ENCODE data around the gene RBM33.

The RBM33 gene

DNA sequence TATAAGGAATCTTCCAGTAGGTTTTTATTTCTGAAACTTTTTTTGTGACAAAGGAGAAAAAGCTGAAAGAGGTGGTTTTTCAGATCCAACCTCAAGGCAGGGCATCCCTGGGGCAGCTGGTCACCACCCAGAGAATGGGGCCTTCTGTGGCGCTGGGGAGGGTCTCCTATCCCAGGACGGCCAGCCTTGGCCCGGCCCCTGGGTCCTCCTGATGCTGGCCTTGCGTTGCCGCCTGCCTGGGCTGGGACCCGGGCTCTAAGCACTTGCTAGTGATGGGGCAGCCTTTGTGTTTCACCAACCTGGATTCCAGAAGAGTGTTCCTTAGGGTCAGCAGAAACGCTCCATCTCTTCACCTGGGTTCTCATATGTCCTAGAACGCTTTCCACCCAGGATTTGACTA lies 151.5 kb downstream of the RBM33 start:
- TF ChIP-seq, protein P1, sequence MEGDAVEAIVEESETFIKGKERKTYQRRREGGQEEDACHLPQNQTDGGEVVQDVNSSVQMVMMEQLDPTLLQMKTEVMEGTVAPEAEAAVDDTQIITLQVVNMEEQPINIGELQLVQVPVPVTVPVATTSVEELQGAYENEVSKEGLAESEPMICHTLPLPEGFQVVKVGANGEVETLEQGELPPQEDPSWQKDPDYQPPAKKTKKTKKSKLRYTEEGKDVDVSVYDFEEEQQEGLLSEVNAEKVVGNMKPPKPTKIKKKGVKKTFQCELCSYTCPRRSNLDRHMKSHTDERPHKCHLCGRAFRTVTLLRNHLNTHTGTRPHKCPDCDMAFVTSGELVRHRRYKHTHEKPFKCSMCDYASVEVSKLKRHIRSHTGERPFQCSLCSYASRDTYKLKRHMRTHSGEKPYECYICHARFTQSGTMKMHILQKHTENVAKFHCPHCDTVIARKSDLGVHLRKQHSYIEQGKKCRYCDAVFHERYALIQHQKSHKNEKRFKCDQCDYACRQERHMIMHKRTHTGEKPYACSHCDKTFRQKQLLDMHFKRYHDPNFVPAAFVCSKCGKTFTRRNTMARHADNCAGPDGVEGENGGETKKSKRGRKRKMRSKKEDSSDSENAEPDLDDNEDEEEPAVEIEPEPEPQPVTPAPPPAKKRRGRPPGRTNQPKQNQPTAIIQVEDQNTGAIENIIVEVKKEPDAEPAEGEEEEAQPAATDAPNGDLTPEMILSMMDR (IDR thresholded peaks at IDR 0.05; ENCODE audit: low read depth, low read length, missing control alignments) = no peak
- no peak overlapping the region for H3K4me3 ChIP-seq (replicated peaks; ENCODE audit: low read depth, low read length)
- no peak for DNase-seq (ENCODE audit: extremely low read depth, low read depth)

DNA sequence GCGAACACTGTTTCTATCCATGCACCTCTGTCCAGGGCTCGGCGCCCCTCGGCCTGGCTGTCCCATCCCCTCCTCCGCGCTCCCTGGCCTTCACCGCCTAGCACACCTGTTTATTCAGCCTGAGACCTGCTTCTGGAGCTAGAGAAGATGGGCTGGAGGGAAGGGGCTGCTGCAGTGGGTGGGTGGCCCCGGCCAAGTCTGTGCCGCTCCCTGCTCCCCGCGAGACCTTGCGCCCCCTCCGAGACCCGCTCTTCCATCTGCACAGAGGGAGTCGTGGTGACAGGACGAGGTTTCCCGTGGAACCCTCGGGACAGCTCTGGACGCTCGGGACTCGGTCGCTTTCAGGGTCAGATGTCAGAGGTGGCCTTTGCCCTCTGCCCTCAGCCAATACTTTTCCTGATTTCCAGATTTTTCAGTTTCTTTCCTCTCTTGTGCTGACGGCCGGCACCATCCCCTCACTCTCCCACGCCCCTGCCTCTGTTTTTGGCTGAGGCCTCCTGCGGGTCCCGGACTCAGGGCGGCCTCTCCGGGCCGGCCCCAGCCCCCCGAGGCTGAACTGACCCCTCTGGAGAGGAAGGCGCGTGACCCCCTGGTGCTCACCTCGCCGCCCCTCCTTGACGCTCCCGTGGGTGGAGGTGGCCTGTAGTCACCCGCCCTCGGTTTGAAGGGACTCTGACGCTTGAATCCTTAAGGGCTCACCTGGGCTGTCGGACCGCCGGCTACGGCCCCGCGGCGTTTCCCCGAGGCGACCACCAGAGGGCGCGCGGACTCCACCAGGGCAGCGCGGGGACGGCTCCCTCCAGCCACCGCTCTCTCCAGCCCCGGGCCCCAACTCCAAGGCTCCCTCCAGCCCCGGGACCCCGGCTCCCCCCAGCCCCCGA lies 152.2 kb downstream of the RBM33 start:
- TF ChIP-seq, protein P1 (IDR thresholded peaks at IDR 0.05; ENCODE audit: low read depth, low read length, missing control alignments) = peak; percentile 29
- no peak for DNase-seq (ENCODE audit: extremely low read depth, low read depth)
- H3K4me3 ChIP-seq (replicated peaks; ENCODE audit: low read depth, low read length) = no peak overlapping the region

DNA sequence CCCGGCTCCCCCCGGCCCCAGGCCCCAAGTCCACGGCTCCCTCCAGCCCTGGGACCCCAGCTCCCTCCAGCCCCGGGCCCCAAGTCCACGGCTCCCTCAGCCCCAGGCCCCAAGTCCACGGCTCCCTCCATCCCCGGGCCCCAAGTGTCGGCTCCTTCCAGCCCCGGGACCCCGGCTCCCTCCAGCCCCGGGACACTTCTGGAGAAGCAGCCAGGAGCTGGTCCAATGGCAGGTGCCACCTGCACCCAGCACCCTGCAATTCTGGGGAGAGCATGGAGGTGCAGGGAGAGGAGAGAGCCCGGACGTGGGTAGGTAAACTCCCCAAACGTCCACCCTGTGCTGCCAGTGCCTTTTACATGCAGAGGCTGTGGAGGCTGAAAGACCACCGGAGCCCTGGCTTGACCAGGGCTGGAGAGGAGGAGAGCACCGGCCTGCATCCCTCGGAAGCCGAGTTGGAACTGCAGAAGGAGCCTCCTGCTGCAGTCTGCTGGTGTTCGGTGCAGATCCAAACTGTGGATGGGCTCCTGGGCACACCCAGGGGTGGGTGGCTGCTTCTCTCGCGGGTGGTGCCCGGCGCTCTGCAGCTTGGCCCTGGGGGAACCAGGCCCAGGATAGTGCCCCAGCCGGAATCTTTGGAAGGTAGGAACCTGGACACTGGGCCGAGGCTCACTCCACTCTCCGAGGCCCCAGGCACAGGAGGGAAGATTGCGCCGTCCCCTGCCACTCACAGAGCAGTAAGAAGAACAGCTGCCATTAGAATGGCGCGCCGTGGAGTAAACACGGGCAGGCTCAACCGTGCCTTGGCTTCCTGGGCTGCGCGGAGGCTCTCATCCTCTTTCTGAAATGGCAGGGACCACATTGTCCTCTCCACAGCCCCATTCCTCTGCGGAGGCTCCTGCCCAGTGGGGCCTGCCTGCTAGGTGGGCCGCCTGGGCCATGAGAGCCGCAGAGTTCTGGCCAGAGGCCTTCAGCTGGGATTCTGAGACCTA lies 153.1 kb downstream of the RBM33 start:
- no peak overlapping the region for H3K4me3 ChIP-seq (replicated peaks; ENCODE audit: low read depth, low read length)
- TF ChIP-seq, protein P1 (IDR thresholded peaks at IDR 0.05; ENCODE audit: low read depth, low read length, missing control alignments) = no peak

DNA sequence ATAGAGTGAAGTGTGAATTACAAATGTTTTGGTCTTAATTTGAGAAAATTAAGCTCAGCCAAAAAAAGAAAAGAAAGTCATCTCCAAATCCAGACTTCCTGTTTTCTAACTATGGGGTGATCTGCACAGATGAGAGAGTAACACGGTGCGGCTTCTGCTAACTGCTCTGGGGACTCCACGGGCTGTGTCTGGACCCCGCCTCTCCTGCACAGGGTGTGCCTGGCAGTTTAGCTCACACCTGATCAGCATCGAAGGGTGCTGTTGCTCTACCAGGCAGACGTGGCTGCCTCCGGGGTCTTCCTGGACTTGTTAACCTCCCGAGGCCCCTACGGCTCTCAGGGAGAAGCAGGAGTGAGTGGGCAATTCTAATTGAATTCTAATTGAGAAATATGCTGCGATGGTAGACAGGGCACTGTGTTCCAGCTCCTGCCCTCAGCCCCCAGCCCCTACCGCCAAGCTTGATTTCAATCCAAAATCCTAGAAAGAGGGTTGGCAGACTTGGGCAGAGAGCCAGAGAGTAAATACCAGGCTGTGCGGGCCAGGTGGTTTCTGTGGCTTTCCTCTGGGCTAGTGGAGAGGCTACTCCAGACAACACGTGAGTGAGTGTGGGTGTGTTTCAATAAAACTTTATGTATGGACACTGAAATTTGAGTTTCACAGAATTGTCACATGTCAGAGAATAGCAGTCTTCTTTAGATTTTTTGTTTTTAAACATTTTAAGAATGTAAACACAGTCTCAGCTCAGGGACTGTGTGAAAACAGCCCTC lies 154.4 kb downstream of the RBM33 start:
- DNase-seq (ENCODE audit: extremely low read depth, low read depth) = no peak
- no peak overlapping the region for H3K4me3 ChIP-seq (replicated peaks; ENCODE audit: low read depth, low read length)
- TF ChIP-seq, protein P1 (IDR thresholded peaks at IDR 0.05; ENCODE audit: low read depth, low read length, missing control alignments) = no peak

More for the DNA sequence above, 153.1 kb downstream of the RBM33 start:
- DNase-seq (ENCODE audit: extremely low read depth, low read depth) = no peak

DNA sequence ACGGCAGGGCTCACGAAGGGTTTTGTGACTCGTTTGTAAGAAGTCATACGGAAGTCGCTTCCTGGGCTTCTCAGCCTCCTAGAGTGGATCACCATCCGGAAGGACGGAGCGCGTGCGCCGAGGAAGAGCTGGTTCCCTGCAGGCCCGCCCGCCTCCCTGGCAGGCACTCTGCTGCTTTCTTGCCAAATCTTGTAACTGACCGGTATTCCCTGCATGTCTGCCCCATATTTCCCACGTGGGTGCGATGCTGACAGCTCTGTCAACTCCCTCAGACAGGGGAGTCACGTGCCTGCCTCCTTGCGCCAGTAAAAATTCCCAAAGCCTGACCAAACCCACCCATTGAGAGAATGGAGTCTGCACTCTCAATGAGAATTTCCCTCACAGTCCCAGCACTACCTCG lies 155.1 kb downstream of the RBM33 start:
- TF ChIP-seq, protein P1 (IDR thresholded peaks at IDR 0.05; ENCODE audit: low read depth, low read length, missing control alignments) = no peak
- no peak for DNase-seq (ENCODE audit: extremely low read depth, low read depth)
- H3K4me3 ChIP-seq (replicated peaks; ENCODE audit: low read depth, low read length) = no peak overlapping the region

DNA sequence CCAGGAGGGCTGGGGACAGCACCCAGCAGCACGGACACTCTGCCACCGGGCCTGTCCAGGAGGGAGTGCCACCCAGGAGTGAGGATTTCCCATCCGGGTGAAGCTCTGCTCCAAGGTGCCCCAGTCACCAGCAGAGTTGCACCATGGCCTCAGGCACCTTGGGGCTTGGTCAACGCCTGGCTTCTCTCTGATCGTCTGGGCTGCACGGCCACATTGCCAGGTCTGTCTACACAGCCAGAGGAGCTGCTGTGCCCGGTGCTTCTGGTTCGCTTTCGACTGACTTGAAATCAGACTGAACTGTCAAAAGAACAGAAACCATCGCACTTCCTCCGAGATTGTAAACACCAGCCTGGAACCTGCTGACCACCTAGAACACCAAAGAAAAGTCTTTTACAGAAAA lies 155.8 kb downstream of the RBM33 start:
- TF ChIP-seq, protein P1 (IDR thresholded peaks at IDR 0.05; ENCODE audit: low read depth, low read length, missing control alignments) = no peak
- DNase-seq (ENCODE audit: extremely low read depth, low read depth) = no peak

More for the DNA sequence above, 155.8 kb downstream of the RBM33 start:
- no peak overlapping the region for H3K4me3 ChIP-seq (replicated peaks; ENCODE audit: low read depth, low read length)

Measured in HFF-Myc (cell line).